Activated naive CD4-positive, alpha-beta T cell treated with anti-CD3 and anti-CD28 coated beads for 36 hours (primary cell): ENCODE data around the gene RBM44. TPM values are rescaled to one million over a fixed set of nuclear protein-coding genes. Genes with fewer than 3 reads are reported as not detected.

Experiments used
- CTCF ChIA-PET: fragments of 350-600 bp; sonication (Branson Sonifier 250); formaldehyde crosslinking; loops from one replicate; lab custom pipeline; 2021; ENCODE audit warnings: antibody characterized with exemption; lab: Charles Lee
- DNase-seq: peaks from one replicate; pipeline ENCODE4 v3.0.0-alpha.2; 2020
- H3K27ac Mint-ChIP-seq: one replicate; pipeline ENCODE4 v1.8.0; 2021; ENCODE audit warnings: mild to moderate bottlenecking, mixed read lengths
- H3K27me3 Mint-ChIP-seq: one replicate; pipeline ENCODE4 v1.8.0; 2021; ENCODE audit warnings: low read depth, mixed read lengths
- H3K36me3 Mint-ChIP-seq: one replicate; pipeline ENCODE4 v1.8.0; 2021; ENCODE audit warnings: low read depth, mixed read lengths
- H3K4me1 Mint-ChIP-seq: one replicate; pipeline ENCODE4 v1.8.0; 2021; ENCODE audit warnings: low read depth, mixed read lengths
- H3K4me3 Mint-ChIP-seq: one replicate; pipeline ENCODE4 v1.8.0; 2021; ENCODE audit warnings: mild to moderate bottlenecking, moderate library complexity, mixed read lengths
- H3K9me3 Mint-ChIP-seq: one replicate; pipeline ENCODE4 v1.8.0; 2021; ENCODE audit warnings: mixed read lengths
- intact Hi-C: fragments of 100-400 bp; cut with micrococcal nuclease; formaldehyde crosslinking; loops from one replicate; pipeline ENCODE4 v1.15.1; 2023
- total RNA-seq, 2 experiments: library from RNA; stranded (reverse); gene quantifications; one replicate each; pipeline ENCODE4 v1.2.3, GENCODE V29; 2021

Gene RBM44
- total RNA-seq, 2 experiments from 2014 or later: 0.52 to 0.84 TPM

GRCh38 chr2:237868631-237869342 is 70.2 kb downstream of the RBM44 start:
- peaks cover 6% of the 10 kb centered on the region for H3K27me3 Mint-ChIP-seq
- no peaks in the 10 kb centered on the region for H3K9me3 Mint-ChIP-seq
- H3K36me3 Mint-ChIP-seq: no peaks in the 10 kb centered on the region
- peaks cover 20% of the 10 kb centered on the region for H3K4me1 Mint-ChIP-seq
- H3K27ac Mint-ChIP-seq: no peak overlapping the region
- DNase-seq: peak; percentile 37
- CTCF ChIA-PET: no interaction called here
- intact Hi-C loops: no loop called here
- H3K4me3 Mint-ChIP-seq: no peak overlapping the region

- H3K36me3 Mint-ChIP-seq: no peaks in the 10 kb centered on the region
- H3K27ac Mint-ChIP-seq: no peak overlapping the region
- H3K27me3 Mint-ChIP-seq: peaks cover 6% of the 10 kb centered on the region
- H3K4me1 Mint-ChIP-seq: peaks cover 23% of the 10 kb centered on the region
- no peak overlapping the region for H3K4me3 Mint-ChIP-seq
- CTCF ChIA-PET: no interaction called here
- intact Hi-C loops: no loop called here
- no peak for DNase-seq
- no peaks in the 10 kb centered on the region for H3K9me3 Mint-ChIP-seq
Measured at GRCh38 chr2:237869343-237870102, 70.9 kb downstream of the RBM44 start.

GRCh38 chr2:237870126-237870525 is 71.5 kb downstream of the RBM44 start:
- intact Hi-C loops: no loop called here
- no peak overlapping the region for H3K27ac Mint-ChIP-seq
- peaks cover 6% of the 10 kb centered on the region for H3K27me3 Mint-ChIP-seq
- H3K36me3 Mint-ChIP-seq: no peaks in the 10 kb centered on the region
- peaks cover 25% of the 10 kb centered on the region for H3K4me1 Mint-ChIP-seq
- no peak overlapping the region for H3K4me3 Mint-ChIP-seq
- CTCF ChIA-PET: no interaction called here
- no peaks in the 10 kb centered on the region for H3K9me3 Mint-ChIP-seq
- no peak for DNase-seq

- H3K27me3 Mint-ChIP-seq: peaks cover 6% of the 10 kb centered on the region
Measured at GRCh38 chr2:237870754-237871651, 72.4 kb downstream of the RBM44 start.

GRCh38 chr2:237872178-237872887 is 73.8 kb downstream of the RBM44 start:
- no peak for DNase-seq
- H3K9me3 Mint-ChIP-seq: no peaks in the 10 kb centered on the region

More at GRCh38 chr2:237870754-237871651, 72.4 kb downstream of the RBM44 start:
- Mint-ChIP-seq H3K36me3 (no peaks in the 10 kb centered on the region), H3K4me3 (no peak overlapping the region), H3K27ac (no peak overlapping the region), H3K9me3 (no peaks in the 10 kb centered on the region), H3K4me1 (peaks cover 25% of the 10 kb centered on the region)
- intact Hi-C loops: no loop called here
- no peak for DNase-seq
- CTCF ChIA-PET: no interaction called here

GRCh38 chr2:237873421-237873831 is 74.8 kb downstream of the RBM44 start:
- Mint-ChIP-seq H3K4me3 (no peak overlapping the region), H3K4me1 (peaks cover 23% of the 10 kb centered on the region), H3K27me3 (peaks cover 6% of the 10 kb centered on the region), H3K27ac (no peak overlapping the region), H3K9me3 (no peaks in the 10 kb centered on the region), H3K36me3 (no peaks in the 10 kb centered on the region)
- intact Hi-C loops: no loop called here
- peak; percentile 63 for DNase-seq
- CTCF ChIA-PET: no interaction called here

More at GRCh38 chr2:237872178-237872887, 73.8 kb downstream of the RBM44 start:
- intact Hi-C loops: no loop called here
- Mint-ChIP-seq H3K36me3 (no peaks in the 10 kb centered on the region), H3K27ac (no peak overlapping the region), H3K4me3 (no peak overlapping the region), H3K27me3 (peaks cover 6% of the 10 kb centered on the region), H3K4me1 (peaks cover 25% of the 10 kb centered on the region)
- CTCF ChIA-PET: no interaction called here

- intact Hi-C loops: no loop called here
- peaks cover 6% of the 10 kb centered on the region for H3K27me3 Mint-ChIP-seq
Measured at GRCh38 chr2:237873897-237874551, 75.4 kb downstream of the RBM44 start.

GRCh38 chr2:237874585-237875161 is 76.1 kb downstream of the RBM44 start:
- intact Hi-C loops: no loop called here
- CTCF ChIA-PET: no interaction called here
- Mint-ChIP-seq H3K27ac (no peak overlapping the region), H3K4me3 (no peak overlapping the region), H3K9me3 (no peaks in the 10 kb centered on the region), H3K4me1 (peaks cover 11% of the 10 kb centered on the region), H3K36me3 (no peaks in the 10 kb centered on the region), H3K27me3 (peaks cover 6% of the 10 kb centered on the region)
- DNase-seq: no peak

More at GRCh38 chr2:237873897-237874551, 75.4 kb downstream of the RBM44 start:
- no peak for DNase-seq
- Mint-ChIP-seq H3K36me3 (no peaks in the 10 kb centered on the region), H3K4me3 (no peak overlapping the region), H3K9me3 (no peaks in the 10 kb centered on the region), H3K4me1 (peaks cover 17% of the 10 kb centered on the region), H3K27ac (no peak overlapping the region)
- CTCF ChIA-PET: no interaction called here

GRCh38 chr2:237875256-237876060 is 76.9 kb downstream of the RBM44 start:
- CTCF ChIA-PET: no interaction called here
- intact Hi-C loops: no loop called here
- Mint-ChIP-seq H3K4me3 (no peak overlapping the region), H3K36me3 (no peaks in the 10 kb centered on the region), H3K9me3 (no peaks in the 10 kb centered on the region), H3K4me1 (peaks cover 11% of the 10 kb centered on the region), H3K27ac (no peak overlapping the region), H3K27me3 (peaks cover 5% of the 10 kb centered on the region)
- no peak for DNase-seq

- no peak overlapping the region for H3K27ac Mint-ChIP-seq
- CTCF ChIA-PET: no interaction called here
- H3K27me3 Mint-ChIP-seq: peaks cover 2% of the 10 kb centered on the region
- intact Hi-C loops: no loop called here
- H3K4me3 Mint-ChIP-seq: no peak overlapping the region
- no peaks in the 10 kb centered on the region for H3K36me3 Mint-ChIP-seq
- no peaks in the 10 kb centered on the region for H3K9me3 Mint-ChIP-seq
- H3K4me1 Mint-ChIP-seq: peaks cover 11% of the 10 kb centered on the region
- no peak for DNase-seq
Measured at GRCh38 chr2:237876061-237876526, 77.5 kb downstream of the RBM44 start.
